GM19397 (cell line): ENCODE data around the gene GEMIN5.
A peak's percentile ranks its signal among the peaks of the same experiment; 100 is the strongest.
"Not testable (repeated sequence)": the region's sequence is repeated elsewhere in the genome, so short reads cannot be mapped to it uniquely, and the experiment has no call there.

Experiments used
- ATAC-seq: cut with Tn5 transposase; IDR thresholded peaks from one replicate; pipeline ENCODE4 v1.9.1; 2021; ENCODE audit warnings: mild to moderate bottlenecking, moderate library complexity; ENCODE audit not compliant: unreplicated experiment

The GEMIN5 gene

GRCh38 chr5:154945695-154946301 is 7.8 kb upstream of the GEMIN5 start:
- ATAC-seq, result no peak

- ATAC-seq, result no peak
Observed at GRCh38 chr5:154944716-154945115, 6.7 kb upstream of the GEMIN5 start.

DNA sequence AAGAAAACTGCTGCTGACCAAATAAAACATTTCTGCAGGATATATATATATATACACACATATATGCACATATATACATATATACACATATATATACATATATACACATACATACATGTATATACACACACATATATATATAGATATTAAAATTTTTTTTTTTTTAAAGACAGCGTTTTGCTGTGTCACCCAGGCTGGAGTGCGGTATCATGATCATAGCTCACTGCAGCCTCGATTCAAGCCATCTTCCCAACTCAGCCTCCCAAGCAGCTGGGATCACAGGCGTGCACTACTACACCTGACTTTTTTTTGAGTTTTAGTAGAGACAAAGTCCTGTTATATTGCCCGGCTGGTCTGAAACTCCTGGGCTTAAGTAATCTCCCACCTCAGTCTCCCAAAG is 5.5 kb upstream of the GEMIN5 start:
- no peak for ATAC-seq

GRCh38 chr5:154940772-154941620 is 3.0 kb upstream of the GEMIN5 start, which contains the start of gene MRPL22:
Gene MRPL22 (plus strand): TSS chr5:154941073. CDS start chr5:154941111, 38 bp downstream.
- ATAC-seq, result peak; percentile 40

DNA sequence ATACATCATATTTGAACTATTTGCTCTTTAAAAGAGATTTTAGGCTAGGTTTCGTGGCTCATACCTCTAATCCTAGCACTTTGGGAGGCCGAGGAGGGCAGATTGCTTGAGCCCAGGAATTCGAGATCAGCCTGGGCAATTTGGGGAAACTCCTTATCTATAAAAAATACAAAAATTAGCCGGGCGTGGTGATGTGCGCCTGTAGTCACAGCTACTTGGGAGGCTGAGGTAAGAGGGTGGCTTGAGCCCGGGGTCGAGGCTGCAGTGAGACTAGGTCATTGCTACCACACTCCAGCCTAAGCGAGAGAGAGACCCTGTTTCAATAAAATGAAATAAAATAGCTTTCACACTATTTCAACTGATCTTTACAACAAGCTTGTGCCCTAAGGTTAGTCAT is 2.4 kb upstream of the GEMIN5 start:
- no peak for ATAC-seq

DNA sequence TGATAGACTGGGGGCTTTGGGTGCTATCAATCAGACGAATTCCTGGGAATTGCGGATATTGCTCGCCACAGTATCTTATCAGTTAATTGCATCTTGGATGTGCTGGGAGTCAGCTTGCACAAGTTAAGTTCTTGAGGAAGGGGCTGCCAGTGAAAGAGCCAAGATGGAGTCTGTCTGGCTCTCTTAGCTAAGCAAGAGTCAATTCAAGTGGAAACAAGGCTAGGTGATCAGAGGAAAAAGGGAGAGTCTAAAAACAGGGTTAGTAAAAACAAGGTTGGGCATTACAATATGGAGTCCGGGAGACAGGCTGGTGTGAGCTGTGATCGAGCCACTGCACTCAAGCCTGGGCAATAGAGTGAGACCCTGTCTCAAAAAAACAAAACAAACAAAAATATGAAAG is 1.4 kb upstream of the GEMIN5 start:
- not testable (repeated sequence) for ATAC-seq

- ATAC-seq, result no peak
Observed at GRCh38 chr5:154937186-154937717, 759 bp downstream of the GEMIN5 start.

GRCh38 chr5:154934881-154935280 is 3.1 kb downstream of the GEMIN5 start:
- no peak for ATAC-seq

GRCh38 chr5:154933537-154933936 is 4.5 kb downstream of the GEMIN5 start:
- ATAC-seq, result no peak

GRCh38 chr5:154923441-154924430 is 14.3 kb downstream of the GEMIN5 start:
- ATAC-seq, result no peak

DNA sequence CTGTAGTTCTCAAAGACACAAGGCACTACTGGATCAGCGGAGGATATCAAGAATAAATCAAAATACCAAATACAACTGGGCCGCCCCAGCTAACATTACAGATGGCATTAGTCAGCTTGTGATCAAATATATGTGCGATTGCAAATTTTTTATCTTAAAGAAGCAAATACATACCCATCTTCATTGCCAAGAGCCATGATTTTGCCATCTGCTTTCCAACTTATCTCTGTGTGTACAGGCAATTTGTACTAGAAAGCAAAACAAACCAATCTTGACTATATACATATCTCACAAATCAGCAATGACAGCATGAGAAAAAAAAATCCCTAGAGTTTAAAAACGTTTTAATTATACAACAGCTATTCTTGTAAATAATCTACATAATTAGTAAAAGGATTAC is 20.3 kb downstream of the GEMIN5 start:
- no peak for ATAC-seq

- no peak for ATAC-seq
Observed at GRCh38 chr5:154916874-154917273, 21.1 kb downstream of the GEMIN5 start.

GRCh38 chr5:154905601-154906000 is 32.4 kb downstream of the GEMIN5 start:
- not testable (repeated sequence) for ATAC-seq

DNA sequence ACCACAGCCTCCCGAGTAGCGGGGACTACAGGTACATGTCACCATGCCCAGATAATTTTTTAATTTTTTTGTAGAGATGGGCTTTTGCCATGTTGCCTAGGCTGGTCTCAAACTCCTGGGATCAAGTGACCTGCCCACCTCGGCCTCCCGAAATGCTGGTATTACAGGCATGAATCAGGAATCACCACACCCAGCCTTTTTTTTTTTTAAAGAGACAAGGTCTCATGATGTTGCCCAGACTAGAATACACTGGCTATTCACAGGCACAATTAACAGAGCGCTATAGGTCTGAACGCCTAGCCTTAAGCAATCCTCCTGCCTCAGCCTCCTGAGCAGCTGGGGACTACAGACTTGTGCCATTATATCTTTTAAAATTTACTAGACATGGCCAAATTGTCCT is 36.1 kb downstream of the GEMIN5 start:
- no peak for ATAC-seq

DNA sequence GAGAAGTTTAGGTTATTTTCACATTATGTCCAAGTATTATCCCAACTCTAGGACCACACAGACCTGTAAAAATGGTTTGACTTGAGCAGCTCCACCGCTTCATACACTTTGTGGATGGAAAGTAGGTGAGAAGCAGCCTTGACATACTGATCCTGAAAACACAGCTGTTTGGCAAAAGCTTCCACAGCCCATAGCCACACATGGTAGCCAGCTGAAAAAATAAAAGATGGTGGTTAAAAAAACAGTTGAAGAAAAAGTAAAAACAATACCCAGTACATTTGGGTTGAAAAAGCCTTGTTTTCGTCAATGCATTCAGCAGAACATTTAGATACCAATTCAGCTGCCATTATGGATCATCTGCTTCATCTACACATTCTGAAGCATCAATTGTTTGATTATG is 36.7 kb downstream of the GEMIN5 start:
- ATAC-seq, result no peak

DNA sequence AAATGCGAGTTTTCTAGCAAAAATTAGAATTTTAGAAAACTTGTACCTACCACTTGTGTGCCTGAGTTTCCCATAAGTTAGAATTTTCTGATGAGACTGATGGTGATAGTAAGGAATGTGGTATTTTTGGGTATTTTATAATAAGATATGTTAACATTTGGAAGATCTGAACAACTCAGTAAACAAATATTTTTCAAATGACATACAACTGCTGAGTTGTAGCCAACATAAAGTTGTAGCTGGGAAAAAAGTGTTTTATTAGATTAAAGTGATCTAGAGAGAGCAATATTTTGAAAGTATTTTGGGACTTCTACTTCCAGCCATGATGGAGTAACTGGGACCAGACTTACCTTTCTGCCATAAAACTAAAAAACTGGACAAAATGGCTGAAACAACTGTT is 37.9 kb downstream of the GEMIN5 start:
- no peak for ATAC-seq

GRCh38 chr5:154899151-154899816 is 38.7 kb downstream of the GEMIN5 start:
- ATAC-seq, result no peak

DNA sequence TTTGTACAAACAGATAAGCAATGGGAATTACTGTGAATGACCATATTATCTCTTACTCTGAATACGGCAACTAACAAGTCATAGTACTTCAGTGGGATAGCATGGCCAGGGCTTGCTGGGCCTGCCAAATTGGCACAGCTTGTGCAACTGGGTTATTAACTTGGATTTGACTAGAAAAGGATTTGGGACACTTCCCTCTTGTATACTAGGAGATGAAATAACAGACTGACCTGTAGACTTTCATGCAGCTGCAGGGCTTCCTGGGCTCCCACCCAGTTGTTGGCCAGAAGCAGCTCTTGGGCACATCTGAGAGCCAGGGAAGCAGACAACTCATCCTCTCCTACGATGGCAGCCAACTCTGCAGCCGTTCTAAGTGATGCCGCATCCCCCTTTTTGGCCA is 39.8 kb downstream of the GEMIN5 start:
- ATAC-seq, result no peak

- ATAC-seq, result no peak
Observed at GRCh38 chr5:154896562-154897165, 41.3 kb downstream of the GEMIN5 start.
